Ovary (tissue), 3 donors: Measurements from ENCODE around the gene GNG2.

Experiments
- CTCF ChIP-seq, 3 donors: fragments of 450-650 bp in 2 of 3; fragments of 200-600 bp in 1 of 3; IDR thresholded peaks; one replicate each; pipeline versions ENCODE4 v1.5.1 to v1.8.0; 2016 to 2022; ENCODE audit warnings: antibody characterized with exemption in 3 of 3, mild to moderate bottlenecking in 1 of 3
- POLR2A ChIP-seq: fragments of 450-650 bp; IDR thresholded peaks from one replicate; pipeline ENCODE4 v1.6.1; 2017; ENCODE audit warnings: antibody characterized with exemption, mild to moderate bottlenecking, moderate library complexity
- donor health status: DM: no; HTN: no; CAD: no.

GRCh38 chr14:51959928-51960327, 99.5 kb downstream of the GNG2 start:
- no peak for TF ChIP-seq CTCF (IDR thresholded peaks at IDR 0.05)
- no peak for TF ChIP-seq POLR2A
